Epithelial cell of esophagus (primary cell): ENCODE measurements around the gene UGT1A10.
A peak's percentile ranks its signal among the peaks of the same experiment; 100 is the strongest.

Source experiments
- DNase-seq: peaks from one replicate; pipeline ENCODE4 v3.0.0; 2010; ENCODE audit warnings: low read depth
- H3K4me3 ChIP-seq: 2 replicates; pipeline ENCODE4 v1.5.1; 2011; ENCODE audit warnings: mild to moderate bottlenecking, low read length, control low read depth
- CTCF ChIP-seq: IDR thresholded peaks from 2 replicates; pipeline ENCODE4 v1.5.1; 2011; ENCODE audit warnings: low read depth, mild to moderate bottlenecking, low read length, control low read depth, inconsistent platforms; ENCODE audit not compliant: insufficient read depth; ENCODE audit errors: missing control alignments

Gene UGT1A10

GRCh38 chr2:233705911-233706506, 69.8 kb downstream of the UGT1A10 start:
- H3K4me3 ChIP-seq, result no peak overlapping the region
- no peak for TF ChIP-seq CTCF
- peak; percentile 73 for DNase-seq

- peak; percentile 70 for DNase-seq
- H3K4me3 ChIP-seq, result no peak overlapping the region
- no peak for TF ChIP-seq CTCF
Observed at GRCh38 chr2:233706720-233707119, 70.5 kb downstream of the UGT1A10 start.

- no peak for TF ChIP-seq CTCF
- DNase-seq, result peak; percentile 54
- H3K4me3 ChIP-seq, result no peak overlapping the region
Observed at GRCh38 chr2:233707940-233708644, 71.8 kb downstream of the UGT1A10 start.

- H3K4me3 ChIP-seq, result no peak overlapping the region
- TF ChIP-seq CTCF, result no peak
- no peak for DNase-seq
Observed at GRCh38 chr2:233708942-233709341, 72.7 kb downstream of the UGT1A10 start.

GRCh38 chr2:233711312-233712008, 75.2 kb downstream of the UGT1A10 start:
- peak; percentile 96 for TF ChIP-seq CTCF
- peak; percentile 78 for DNase-seq
- no peak overlapping the region for H3K4me3 ChIP-seq

- DNase-seq, result no peak
- H3K4me3 ChIP-seq, result no peak within 1 kb of the TSS
- no peak for TF ChIP-seq CTCF
Observed at GRCh38 chr2:233712611-233713261, 76.5 kb downstream of the UGT1A10 start, which contains the start of gene UGT1A5. Gene UGT1A5, plus strand, starts transcription at chr2:233712907. Its CDS starts 85 bp downstream, at chr2:233712992.
